GM21576 (cell line): ENCODE results near the gene STXBP3.
"Not testable (repeated sequence)": the region's sequence is repeated elsewhere in the genome, so short reads cannot be mapped to it uniquely, and the experiment has no call there.

Experiments used
- ATAC-seq: cut with Tn5 transposase; IDR thresholded peaks from one replicate; pipeline ENCODE4 v1.9.1; 2021; ENCODE audit warnings: mild to moderate bottlenecking, moderate library complexity; ENCODE audit not compliant: unreplicated experiment

The STXBP3 gene, protein sequence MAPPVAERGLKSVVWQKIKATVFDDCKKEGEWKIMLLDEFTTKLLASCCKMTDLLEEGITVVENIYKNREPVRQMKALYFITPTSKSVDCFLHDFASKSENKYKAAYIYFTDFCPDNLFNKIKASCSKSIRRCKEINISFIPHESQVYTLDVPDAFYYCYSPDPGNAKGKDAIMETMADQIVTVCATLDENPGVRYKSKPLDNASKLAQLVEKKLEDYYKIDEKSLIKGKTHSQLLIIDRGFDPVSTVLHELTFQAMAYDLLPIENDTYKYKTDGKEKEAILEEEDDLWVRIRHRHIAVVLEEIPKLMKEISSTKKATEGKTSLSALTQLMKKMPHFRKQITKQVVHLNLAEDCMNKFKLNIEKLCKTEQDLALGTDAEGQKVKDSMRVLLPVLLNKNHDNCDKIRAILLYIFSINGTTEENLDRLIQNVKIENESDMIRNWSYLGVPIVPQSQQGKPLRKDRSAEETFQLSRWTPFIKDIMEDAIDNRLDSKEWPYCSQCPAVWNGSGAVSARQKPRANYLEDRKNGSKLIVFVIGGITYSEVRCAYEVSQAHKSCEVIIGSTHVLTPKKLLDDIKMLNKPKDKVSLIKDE

DNA sequence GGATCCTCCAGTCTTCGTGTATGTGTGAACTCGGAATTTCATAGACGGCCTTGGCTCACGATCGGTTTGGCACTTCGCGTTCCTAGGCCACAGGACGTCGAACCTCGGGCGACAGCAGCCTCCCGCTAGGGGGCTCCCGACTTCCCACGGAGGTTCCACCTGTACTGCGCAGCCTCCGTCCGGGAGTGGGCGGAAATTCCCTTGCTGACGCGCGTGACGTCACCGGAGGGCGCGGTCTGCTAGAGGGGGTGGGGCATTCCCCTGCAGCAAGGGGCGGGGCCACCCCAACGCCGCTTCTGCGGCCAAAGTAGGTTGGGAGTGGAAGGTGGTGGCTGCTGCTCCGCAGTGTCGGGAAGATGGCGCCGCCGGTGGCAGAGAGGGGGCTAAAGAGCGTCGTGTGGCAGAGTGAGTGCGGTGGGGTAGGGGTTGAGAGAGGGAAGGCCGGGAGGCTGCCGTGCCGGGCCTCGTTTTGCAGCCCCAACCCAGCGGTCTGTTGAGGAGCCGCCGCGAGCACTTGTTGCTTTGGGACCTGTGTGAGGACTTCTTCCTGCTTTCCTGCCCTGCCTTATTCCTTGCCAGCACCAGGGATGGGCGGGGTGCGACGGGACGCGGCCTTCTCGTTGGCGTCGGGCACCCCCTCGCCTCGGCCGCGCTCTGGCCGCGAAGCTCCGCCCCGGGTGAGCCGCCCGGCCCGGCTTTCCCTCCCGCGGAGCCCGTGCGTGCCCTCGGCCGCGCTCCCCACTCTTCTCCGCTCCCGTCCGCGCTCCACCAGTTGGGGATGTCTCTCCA, at the start of gene STXBP3:
STXBP3 (plus strand) TSS at position 293 of the 789 bp plus-strand sequence; CDS start at position 357, 64 bp downstream.
- ATAC-seq: peak; percentile 87

DNA sequence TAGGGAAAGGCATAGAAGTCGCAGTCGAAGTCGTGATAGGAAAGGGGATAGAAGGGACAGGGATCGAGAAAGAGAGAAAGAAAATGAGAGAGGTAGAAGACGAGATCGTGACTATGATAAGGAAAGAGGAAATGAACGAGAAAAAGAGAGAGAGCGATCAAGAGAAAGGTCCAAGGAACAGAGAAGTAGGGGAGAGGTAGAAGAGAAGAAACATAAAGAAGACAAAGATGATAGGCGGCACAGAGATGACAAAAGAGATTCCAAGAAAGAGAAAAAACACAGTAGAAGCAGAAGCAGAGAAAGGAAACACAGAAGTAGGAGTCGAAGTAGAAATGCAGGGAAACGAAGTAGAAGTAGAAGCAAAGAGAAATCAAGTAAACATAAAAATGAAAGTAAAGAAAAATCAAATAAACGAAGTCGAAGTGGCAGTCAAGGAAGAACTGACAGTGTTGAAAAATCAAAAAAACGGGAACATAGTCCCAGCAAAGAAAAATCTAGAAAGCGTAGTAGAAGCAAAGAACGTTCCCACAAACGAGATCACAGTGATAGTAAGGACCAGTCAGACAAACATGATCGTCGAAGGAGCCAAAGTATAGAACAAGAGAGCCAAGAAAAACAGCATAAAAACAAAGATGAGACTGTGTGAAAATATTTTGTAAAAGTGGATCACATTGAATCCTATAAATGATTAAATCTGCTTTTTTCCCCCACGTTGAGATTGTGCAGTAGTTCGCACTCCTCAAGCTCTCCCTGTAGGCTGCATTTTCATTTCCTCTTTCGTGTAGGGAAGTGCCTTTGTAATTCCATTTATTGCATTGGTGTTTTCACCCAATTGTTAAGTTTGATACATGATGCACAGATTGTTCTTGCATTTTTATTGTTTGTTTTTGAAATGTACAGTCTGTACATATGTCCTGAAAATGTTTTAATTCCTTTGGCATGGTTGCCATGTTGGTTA, 46.8 kb upstream of the STXBP3 start:
- no peak for ATAC-seq

DNA sequence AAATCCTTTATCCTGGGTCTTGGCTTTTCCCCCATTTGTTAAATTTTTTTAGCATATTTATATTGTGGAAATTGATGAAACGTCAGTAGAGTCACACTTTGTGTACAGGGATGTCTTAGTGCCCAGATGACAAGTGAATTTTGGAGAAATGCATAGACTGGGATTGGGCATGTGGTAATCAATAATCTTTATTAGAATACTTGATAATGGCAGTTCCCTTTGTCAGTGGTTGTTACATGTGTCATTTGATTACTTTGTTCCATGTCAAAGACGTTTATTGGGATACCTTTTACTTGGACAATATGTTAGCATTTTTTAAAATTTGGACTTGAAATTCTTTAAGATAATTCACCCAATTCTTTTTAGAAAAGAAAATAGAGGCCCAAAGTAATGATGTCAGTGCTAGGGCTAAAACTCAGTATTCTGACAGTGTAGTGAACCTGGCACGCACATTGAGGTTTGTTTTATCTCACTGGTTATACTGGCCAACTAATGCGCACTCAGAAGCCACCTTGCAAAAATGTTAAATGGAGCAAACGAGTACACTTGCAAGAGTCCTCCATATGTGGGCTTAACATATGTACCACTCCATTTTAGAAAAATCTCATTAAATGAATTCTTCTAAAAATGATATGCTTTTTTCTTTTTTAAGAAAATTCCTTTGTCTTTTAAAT, 45.2 kb upstream of the STXBP3 start:
- ATAC-seq: no peak

DNA sequence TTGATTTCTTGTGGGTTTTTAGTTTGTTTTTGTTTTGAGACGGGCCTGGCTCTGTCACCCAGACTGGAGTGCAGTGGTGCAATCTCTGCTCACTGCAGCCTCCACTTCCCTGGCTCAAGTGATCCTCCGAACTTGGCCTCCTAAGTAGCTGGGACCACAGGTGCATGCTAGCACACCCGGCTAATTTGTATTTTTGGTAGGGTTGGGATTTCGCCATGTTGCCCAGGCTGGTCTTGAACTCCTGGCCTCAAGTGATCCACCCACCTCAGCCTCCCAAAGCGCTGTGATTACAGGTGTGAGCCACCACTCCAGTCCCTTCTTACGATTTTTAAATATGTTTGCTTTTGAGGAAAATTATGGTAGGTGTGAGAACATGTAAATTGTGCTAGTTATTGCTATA, 44.4 kb upstream of the STXBP3 start:
- ATAC-seq: not testable (repeated sequence)

DNA sequence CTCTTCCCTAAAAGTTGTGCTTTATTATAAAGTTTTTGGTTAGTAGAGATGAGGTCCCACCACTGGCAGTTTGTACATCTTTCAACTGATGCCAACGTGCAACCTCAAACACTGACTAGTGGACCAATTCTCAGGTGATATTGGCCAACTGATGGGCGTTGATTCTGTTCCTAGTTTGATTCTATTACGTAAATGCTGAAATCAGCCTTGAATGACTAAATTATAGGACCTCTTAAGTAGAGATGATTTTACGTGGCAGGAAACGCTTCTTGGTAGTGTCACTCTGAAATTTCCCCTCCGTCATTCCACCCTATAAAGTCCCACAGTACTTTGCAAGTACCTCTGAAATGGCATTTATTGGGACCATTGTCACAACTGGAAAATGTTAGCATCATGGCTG, 42.5 kb upstream of the STXBP3 start:
- no peak for ATAC-seq

DNA sequence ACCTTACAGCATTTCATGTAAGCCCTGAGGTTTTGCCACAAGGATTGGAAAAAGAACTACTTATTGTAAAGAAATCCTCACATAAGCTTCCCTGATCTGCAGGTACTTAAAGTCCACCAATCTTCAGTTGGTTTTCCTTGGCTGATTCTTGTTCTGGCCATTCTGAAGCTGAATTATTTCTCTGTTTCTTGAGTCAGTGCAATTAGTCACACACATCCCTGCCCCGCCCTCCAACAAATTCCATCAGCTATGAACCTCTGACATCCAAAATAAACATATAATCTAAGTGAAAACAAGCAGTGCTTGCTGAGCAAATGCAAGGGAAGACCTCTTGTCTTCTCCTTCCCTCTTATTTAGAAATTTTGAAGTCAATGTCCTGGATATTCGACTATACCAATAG, 42.0 kb upstream of the STXBP3 start:
- ATAC-seq: no peak

DNA sequence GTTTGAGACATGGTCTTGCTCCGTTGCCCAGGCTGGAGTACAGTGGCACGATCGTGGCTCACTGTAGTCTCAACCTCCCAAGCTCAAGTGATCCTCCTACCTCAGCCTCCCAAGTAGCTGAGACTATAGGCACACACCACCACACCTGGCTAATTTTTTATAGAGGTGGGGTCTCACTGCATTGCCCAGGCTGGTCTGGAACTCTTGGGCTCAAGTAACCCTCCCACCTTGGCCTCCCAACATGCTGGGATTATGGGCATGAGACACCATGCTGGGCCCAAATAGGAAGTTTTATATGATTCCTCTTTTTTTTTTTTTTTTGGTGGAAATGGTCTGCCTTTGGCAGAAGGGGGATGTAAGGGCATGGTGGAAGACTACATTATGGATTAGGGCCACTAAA, 39.8 kb upstream of the STXBP3 start:
- ATAC-seq: no peak

DNA sequence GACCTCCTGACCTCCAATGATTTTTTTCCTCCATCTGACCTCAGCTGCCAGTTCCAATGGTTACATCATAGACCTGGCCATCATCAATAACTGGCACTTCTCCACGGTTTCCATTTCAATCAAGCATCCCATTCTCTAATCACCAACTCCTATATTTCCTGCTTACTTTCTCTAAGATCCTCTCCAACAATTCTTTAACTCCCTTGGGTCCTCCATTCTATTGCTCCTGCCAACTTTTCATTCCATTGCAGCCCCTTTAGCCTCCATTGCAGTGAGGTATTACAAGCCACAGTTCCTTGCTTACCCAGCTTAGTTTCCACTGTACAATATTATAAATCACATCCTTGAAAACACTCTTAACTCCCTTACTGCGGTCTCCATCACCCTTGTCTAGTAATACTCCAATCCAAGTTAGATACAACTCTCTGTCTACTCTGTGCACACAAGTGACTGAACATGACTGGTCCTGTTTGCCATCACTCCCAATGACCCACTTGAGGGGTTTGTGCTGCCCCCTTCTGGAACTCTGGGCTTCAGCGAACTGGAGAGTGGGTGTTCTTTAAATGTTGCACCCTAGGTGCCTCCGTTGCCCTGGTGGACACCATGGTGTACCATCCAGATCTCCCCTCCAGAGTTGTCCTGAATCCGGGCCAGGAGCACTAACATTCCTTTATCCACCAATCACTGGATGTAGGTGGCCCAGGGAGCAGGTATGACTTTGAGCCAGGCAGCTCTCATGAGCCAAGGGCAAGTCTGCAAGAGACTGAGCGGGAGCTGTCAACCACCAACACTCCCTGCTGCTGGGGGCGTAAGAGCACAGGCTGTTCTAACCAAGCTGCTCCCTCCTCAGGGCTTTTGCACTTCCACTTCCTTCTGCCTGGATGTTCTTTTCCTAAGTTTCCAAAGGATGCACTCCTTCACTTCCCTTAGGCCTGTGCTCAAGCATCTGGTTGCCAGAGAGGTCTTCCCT, 37.5 kb upstream of the STXBP3 start:
- ATAC-seq: no peak

DNA sequence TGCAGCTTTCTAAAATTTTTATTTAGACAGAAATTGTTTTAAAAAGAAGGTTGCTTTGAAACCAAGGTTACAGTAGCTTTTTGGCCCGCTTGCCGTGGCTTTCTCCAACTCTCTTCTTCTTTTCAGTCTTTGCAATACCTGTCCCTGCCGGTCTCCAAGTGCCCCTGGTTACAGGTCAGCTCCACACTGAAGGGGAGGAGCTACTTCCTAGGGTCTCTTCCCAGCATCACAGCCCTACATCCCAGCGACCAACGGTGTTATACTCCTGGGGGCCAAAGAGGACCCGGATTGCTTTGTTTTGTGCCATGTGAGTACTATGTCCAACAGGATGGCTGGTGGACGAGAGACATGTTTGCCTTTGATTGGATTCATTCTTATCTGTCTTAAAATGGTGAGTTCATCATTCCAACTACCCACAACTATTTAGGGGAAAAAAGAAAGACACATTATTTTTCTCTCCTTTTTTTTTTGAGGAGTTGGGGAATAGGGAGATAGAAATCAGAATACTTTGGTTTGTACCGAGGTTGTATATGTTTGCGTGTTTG, 33.8 kb upstream of the STXBP3 start, which contains the start of gene FNDC7:
FNDC7 (plus strand) TSS at position 303 of the 545 bp plus-strand sequence; CDS start at position 329, 26 bp downstream.
- ATAC-seq: no peak

DNA sequence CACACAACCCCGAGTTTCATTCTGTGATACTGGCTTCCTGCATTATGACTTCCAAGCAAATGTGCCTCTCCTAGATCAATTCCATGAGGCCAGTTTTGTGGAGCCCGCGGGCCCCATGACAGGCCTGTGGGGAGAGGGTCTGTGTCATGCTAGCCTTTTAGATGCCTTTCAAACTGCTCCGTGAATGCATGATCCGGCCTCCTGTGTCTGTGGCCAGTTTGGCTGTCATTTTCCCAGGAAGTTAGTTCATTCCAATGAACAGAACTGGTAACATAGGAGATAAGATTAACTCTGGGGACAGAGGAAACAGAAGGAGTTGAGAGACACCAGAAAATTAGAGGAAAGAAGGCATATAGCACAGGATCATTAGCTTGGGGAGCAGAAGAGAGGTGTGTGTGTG, 30.5 kb upstream of the STXBP3 start:
- no peak for ATAC-seq

DNA sequence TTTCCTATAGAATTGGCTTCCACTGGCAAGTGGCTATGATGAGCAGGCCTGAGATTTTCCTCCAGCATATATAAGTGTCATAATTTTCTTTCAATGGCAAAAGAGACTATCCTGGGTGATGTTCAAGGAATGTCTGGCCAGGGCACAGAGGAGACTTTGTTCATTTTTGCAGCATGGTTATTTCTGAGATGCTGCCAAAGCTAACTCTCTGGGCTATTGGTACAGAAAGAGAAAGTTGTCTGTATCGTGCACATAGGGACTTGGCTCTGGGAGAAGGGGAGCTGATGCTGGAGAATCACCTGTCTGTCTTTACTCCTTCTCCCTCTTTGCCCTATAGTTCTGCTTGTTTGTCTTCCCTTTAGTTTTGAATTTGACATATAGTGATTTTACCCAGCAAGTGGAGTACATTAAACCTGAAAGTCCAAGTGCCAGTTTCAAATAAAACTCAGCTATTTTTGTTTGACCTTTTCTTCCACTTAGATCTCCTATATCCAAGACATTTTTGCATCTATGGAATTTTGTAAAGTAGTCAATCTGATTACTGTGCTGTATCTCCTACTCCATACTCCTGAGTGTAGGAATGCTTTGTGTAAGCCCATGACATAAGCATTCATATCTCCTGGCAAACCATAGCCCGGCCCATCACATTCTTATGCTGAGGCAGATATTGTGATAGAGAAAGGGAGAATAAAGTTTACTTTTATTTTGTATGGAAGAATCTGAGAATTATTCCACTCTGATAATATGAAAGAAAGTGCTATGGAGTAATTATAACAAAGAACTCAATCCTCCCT, 29.8 kb upstream of the STXBP3 start:
- no peak for ATAC-seq

DNA sequence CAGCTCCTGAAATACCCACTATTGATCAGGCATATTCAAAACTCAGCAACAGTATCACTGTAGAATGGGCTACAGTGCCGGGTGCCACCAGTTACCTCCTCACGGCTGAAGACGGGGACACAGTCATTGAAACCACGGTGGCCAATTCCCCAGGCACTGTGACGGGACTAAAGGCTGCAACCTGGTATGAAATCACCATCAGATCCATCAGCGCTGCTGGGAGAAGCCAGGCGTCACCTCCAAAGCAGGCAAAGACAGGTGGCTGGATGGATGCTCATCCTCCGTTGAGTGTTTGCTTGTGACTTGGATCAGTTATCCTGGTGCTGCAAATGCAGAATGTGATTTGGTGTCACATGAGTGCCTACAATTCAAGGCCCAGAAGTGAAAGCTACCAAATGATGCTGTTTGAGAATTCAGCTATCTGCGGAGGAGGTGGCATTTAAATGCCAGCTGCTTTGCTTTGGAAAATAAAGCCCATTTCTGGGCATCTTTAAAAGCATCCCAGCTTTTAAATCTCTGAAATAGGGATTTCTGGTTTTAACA, 28.6 kb upstream of the STXBP3 start:
- ATAC-seq: no peak

DNA sequence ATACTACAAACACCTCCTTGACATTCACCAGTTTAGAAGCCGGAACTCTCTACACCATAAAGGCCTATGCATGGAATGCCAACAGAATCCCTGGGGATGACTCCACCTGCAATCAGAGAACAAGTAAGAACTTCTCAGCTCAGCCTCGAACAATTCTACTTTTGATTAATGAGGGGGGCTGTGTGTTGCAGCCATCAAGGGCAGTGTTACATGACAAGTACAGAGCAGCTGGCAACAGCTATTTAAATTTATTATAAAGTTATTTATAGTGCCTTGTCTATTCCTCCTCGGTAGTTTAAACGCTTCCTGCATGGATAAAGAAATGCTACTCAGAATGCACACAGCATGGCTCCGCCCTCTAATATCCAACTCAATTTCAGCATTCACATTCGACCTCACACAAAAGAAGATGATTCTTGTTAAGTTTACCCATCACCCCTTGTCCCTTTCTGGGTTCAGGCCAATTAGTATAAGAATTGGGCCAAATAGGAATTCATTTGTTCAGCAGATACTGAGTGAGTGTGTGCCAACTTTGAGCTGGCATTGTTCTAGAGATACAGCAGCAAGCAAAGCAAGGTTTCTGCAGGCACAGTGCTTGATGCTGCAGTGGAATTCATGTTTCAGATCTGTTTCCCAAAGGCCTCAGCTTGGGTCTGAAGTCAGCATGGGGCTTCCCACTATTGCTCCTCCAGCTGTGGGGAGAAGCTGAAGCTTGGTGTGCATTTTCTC, 27.4 kb upstream of the STXBP3 start:
- ATAC-seq: no peak

DNA sequence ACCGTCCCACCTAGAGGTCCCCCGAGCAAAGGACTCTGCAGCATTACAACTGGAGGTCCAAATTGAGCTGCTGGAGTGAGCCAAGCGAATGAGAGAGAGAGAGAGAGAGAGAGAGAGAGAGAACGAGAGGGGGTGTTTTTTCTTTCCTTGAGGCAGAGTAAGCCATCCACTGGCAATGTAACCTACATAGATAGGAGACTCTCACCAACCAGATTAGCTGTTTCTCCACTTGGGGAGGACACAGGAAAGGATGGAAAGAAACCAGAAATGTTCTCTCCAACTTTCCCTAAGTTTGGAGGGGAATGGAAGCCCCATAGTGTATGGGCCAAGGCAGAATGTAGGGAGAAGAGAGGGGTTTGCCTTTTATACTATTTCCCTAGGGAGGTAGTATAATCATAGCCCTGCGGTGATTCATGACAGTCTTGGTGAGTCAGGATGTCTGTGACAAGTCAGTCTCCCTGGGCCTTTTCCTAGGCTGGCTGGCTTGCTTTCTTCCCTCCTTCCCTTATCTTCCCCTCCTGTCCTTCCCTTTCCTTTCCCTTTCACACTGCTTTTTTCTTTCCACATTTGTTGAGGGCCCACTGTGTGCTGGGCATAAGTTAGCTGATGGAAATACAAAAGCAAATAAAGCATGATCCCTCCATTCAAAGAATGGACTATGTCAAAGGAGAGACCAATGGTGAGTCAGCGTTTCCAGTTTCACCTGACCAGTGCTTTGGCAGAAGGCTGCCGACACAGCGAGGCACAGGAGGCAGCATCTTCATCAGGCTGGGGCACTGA, 26.6 kb upstream of the STXBP3 start:
- no peak for ATAC-seq

DNA sequence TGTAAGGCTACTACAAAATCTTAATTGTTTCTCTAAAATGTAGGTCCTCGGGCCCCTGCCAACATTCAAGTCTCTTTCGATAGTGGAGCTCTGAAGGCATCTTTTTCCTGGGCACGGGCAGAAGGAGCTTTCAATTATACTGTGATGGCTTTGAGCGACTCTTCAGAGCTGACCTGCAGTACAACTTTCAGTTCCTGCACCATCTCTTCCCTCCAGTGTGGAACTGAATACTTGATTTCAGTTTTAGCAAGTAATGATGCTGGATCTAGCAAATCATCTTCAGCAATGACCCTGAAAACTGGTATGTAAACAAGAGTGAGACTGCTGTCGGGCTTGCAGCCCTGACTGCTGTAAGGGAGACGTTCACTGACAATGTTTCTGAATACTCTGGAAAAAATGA, 24.2 kb upstream of the STXBP3 start:
- ATAC-seq: no peak

DNA sequence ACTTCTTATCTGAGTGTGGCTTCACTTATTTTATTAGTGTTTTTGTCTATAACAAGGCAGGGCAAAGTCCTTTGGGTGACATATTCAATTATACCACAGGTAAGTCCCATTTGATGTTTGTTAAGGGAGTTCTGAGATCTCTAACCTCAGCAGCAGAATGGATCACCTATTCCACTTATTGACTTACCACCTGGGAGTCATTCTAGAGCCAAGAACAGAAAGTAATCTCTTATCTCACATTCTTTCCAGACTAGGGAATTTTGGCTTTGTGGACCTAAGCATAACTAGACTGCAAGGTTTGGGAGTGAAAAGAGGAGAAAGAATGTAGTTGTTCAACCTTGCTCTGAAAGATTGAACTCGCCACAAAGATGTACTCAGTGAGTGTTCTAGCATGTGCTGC, 20.6 kb upstream of the STXBP3 start:
- ATAC-seq: no peak
